ENCODE measurements around the gene STK24. TPM values are rescaled to one million over a fixed set of nuclear protein-coding genes. Genes with fewer than 3 reads are reported as not detected.
A peak's percentile ranks its signal among the peaks of the same experiment; 100 is the strongest.

Gene STK24
- polyA plus RNA-seq, 1 of the 3 experiments (the other 2 are of a cell fraction), result 30.5 TPM

GRCh38 chr13:98476538-98476966, 100.4 kb downstream of the STK24 start (continued):
- TF ChIP-seq GATA2 (CRISPR knock-in tag; IDR thresholded peaks at IDR 0.05) (no peak), FOXJ3 (CRISPR knock-in tag; IDR thresholded peaks at IDR 0.05) (no peak), GABPA (IDR thresholded peaks at IDR 0.05; ENCODE audit: low read depth) (peak; percentile 76), REST (IDR thresholded peaks at IDR 0.05; ENCODE audit: low read depth, low read length) (no peak), SMC3 (IDR thresholded peaks at IDR 0.05; ENCODE audit: low read depth, low read length) (no peak)

GRCh38 chr13:98476106-98476505, 100.8 kb downstream of the STK24 start:
- Histone ChIP-seq H3K4me3 (ENCODE audit: low read depth in 2 of 2, low read length in 1 of 2) (no peak overlapping the region), H3K36me3 (replicated peaks in 1 of 2; ENCODE audit: control insufficient read depth in 1 of 2, insufficient read depth in 2 of 2, low read length in 1 of 2) (peaks cover 8 to 27% of the 10 kb centered on the region in 2 experiments), H3K9ac (no peak overlapping the region), H2AFZ (ENCODE audit: low read depth) (no peak overlapping the region), H3K4me1 (ENCODE audit: control insufficient read depth in 1 of 2, insufficient read depth in 2 of 2, low read depth in 1 of 2, low read length in 1 of 2) (peaks cover 8 to 33% of the 10 kb centered on the region in 2 experiments; a peak in 2 of 4 replicates), H4K20me1 (ENCODE audit: insufficient read depth) (no peaks in the 10 kb centered on the region; the same call in 1 of the 2 replicates), H3F3A (replicated peaks; ENCODE audit: insufficient read depth) (peaks cover 4% of the 10 kb centered on the region), H3K27me3 (ENCODE audit: insufficient read depth) (no peaks in the 10 kb centered on the region), H3K9me3 (no peaks in the 10 kb centered on the region), H3K4me2 (peak overlapping the region; percentile 58), H3K9me2 (no peaks in the 10 kb centered on the region), H3K79me2 (ENCODE audit: insufficient read depth) (peaks cover 45% of the 10 kb centered on the region; the same call in 1 of the 2 replicates), H3K27ac (ENCODE audit: low read depth in 2 of 2, low read length in 1 of 2) (peak overlapping the region in 1 of 2 experiments; percentile 66; a peak in 2 of 4 replicates)
- 48% methylated on average over 3 of the region's 5 CpGs for WGBS (ENCODE audit: low lambda C conversion rate)
- CTCF ChIA-PET, result interaction anchor here (1.5 to 1.6 kb wide), 2 partner anchors 9 to 14 kb away, joined by 3 to 4 read pairs; no protein-coding TSS in a partner anchor
- TF ChIP-seq REST (IDR thresholded peaks at IDR 0.05; ENCODE audit: low read depth, low read length) (no peak), NFIC (IDR thresholded peaks at IDR 0.05; ENCODE audit: borderline replicate concordance) (no peak), MAX (IDR thresholded peaks at IDR 0.05; ENCODE audit: low read depth) (no peak), RCOR1 (IDR thresholded peaks at IDR 0.05; ENCODE audit: low read length) (no peak), PBX3 (IDR thresholded peaks at IDR 0.05) (no peak), POLR2AphosphoS5 (IDR thresholded peaks at IDR 0.05; ENCODE audit: low read depth, low read length) (no peak), CHD2 (IDR thresholded peaks at IDR 0.05; ENCODE audit: low read length, partially characterized antibody) (no peak), TCF12 (IDR thresholded peaks at IDR 0.05) (no peak), USF1 (IDR thresholded peaks at IDR 0.05; ENCODE audit: borderline replicate concordance, low read depth) (no peak), FOXJ3 (CRISPR knock-in tag; IDR thresholded peaks at IDR 0.05) (no peak)
- peak; percentile 57 for DNase-seq
- POLR2A ChIA-PET, result no interaction called here
